ENCODE data around the gene ZNF613. TPM values are rescaled to one million over a fixed set of nuclear protein-coding genes. Genes with fewer than 3 reads are reported as not detected.
"Not testable (repeated sequence)": the region's sequence is repeated elsewhere in the genome, so short reads cannot be mapped to it uniquely, and the experiment has no call there.

ZNF613 gene
- total RNA-seq, 1 donor from 2014 or later: 8.9 TPM

GRCh38 chr19:51948975-51949374 is 21.7 kb downstream of the ZNF613 start:
- Mint-ChIP-seq H3K4me1 (ENCODE audit: unreplicated experiment) (no peaks in the 10 kb centered on the region), H3K4me3 (no peak overlapping the region), H3K27me3 (no peaks in the 10 kb centered on the region), H3K9me3 (peaks cover 38% of the 10 kb centered on the region), H3K27ac (no peak overlapping the region), H3K36me3 (peaks cover 39% of the 10 kb centered on the region)
- TF ChIP-seq CTCF (conservative IDR thresholded peaks at IDR 0.05): no peak
- DNase-seq (ENCODE audit: extremely low spot score, unreplicated experiment): no peak

- not testable (repeated sequence) for DNase-seq (ENCODE audit: extremely low spot score, unreplicated experiment); H3K27ac Mint-ChIP-seq; H3K4me3 Mint-ChIP-seq; H3K36me3 Mint-ChIP-seq; H3K4me1 Mint-ChIP-seq (ENCODE audit: unreplicated experiment); H3K27me3 Mint-ChIP-seq
- H3K9me3 Mint-ChIP-seq: peaks cover 14% of the 10 kb centered on the region
Measured at GRCh38 chr19:51957846-51958245, 30.6 kb downstream of the ZNF613 start.

GRCh38 chr19:51959791-51960190 is 32.5 kb downstream of the ZNF613 start:
- H3K27me3 Mint-ChIP-seq: no peaks in the 10 kb centered on the region
- H3K4me3 Mint-ChIP-seq: no peak overlapping the region
- H3K9me3 Mint-ChIP-seq: peaks cover 13% of the 10 kb centered on the region
- no peak overlapping the region for H3K27ac Mint-ChIP-seq
- DNase-seq (ENCODE audit: extremely low spot score, unreplicated experiment): no peak
- peaks cover 5% of the 10 kb centered on the region for H3K4me1 Mint-ChIP-seq (ENCODE audit: unreplicated experiment)
- H3K36me3 Mint-ChIP-seq: peaks cover 23% of the 10 kb centered on the region
- no peak for TF ChIP-seq CTCF (conservative IDR thresholded peaks at IDR 0.05)

- not testable (repeated sequence) for DNase-seq (ENCODE audit: extremely low spot score, unreplicated experiment); H3K27me3 Mint-ChIP-seq; H3K4me1 Mint-ChIP-seq (ENCODE audit: unreplicated experiment); H3K4me3 Mint-ChIP-seq
- peaks cover 32% of the 10 kb centered on the region for H3K36me3 Mint-ChIP-seq
- peak overlapping the region; percentile 14 for H3K27ac Mint-ChIP-seq
- peaks cover 16% of the 10 kb centered on the region for H3K9me3 Mint-ChIP-seq
Measured at GRCh38 chr19:51960621-51961233, 33.5 kb downstream of the ZNF613 start.

- TF ChIP-seq CTCF (conservative IDR thresholded peaks at IDR 0.05): no peak
- peaks cover 22% of the 10 kb centered on the region for H3K9me3 Mint-ChIP-seq
- no peak overlapping the region for H3K4me3 Mint-ChIP-seq
- no peak overlapping the region for H3K27ac Mint-ChIP-seq
- no peaks in the 10 kb centered on the region for H3K4me1 Mint-ChIP-seq (ENCODE audit: unreplicated experiment)
- H3K27me3 Mint-ChIP-seq: no peaks in the 10 kb centered on the region
- DNase-seq (ENCODE audit: extremely low spot score, unreplicated experiment): no peak
- H3K36me3 Mint-ChIP-seq: peaks cover 67% of the 10 kb centered on the region
Measured at GRCh38 chr19:51965583-51965982, 38.3 kb downstream of the ZNF613 start.

- Mint-ChIP-seq H3K27ac (no peak overlapping the region), H3K4me3 (no peak overlapping the region), H3K4me1 (ENCODE audit: unreplicated experiment) (no peaks in the 10 kb centered on the region), H3K9me3 (peaks cover 26% of the 10 kb centered on the region), H3K36me3 (peaks cover 74% of the 10 kb centered on the region), H3K27me3 (no peaks in the 10 kb centered on the region)
- DNase-seq (ENCODE audit: extremely low spot score, unreplicated experiment): no peak
- TF ChIP-seq CTCF (conservative IDR thresholded peaks at IDR 0.05): no peak
Measured at GRCh38 chr19:51970718-51971117, 43.4 kb downstream of the ZNF613 start.

- Mint-ChIP-seq H3K9me3 (peaks cover 25% of the 10 kb centered on the region), H3K27ac (no peak overlapping the region), H3K4me1 (ENCODE audit: unreplicated experiment) (no peaks in the 10 kb centered on the region), H3K27me3 (no peaks in the 10 kb centered on the region), H3K4me3 (no peak overlapping the region), H3K36me3 (peaks cover 75% of the 10 kb centered on the region)
- no peak for TF ChIP-seq CTCF (conservative IDR thresholded peaks at IDR 0.05)
- no peak for DNase-seq (ENCODE audit: extremely low spot score, unreplicated experiment)
Measured at GRCh38 chr19:51971624-51972023, 44.4 kb downstream of the ZNF613 start.

GRCh38 chr19:51975787-51976186 is 48.5 kb downstream of the ZNF613 start:
- not testable (repeated sequence) for H3K4me3 Mint-ChIP-seq; H3K27ac Mint-ChIP-seq; DNase-seq (ENCODE audit: extremely low spot score, unreplicated experiment); H3K27me3 Mint-ChIP-seq; H3K4me1 Mint-ChIP-seq (ENCODE audit: unreplicated experiment)
- peaks cover 26% of the 10 kb centered on the region for H3K9me3 Mint-ChIP-seq
- peaks cover 71% of the 10 kb centered on the region for H3K36me3 Mint-ChIP-seq
